Activated CD4-positive, alpha-beta T cell treated with anti-CD3 and anti-CD28 coated beads for 36 hours (primary cell): ENCODE measurements around the gene REG1A. TPM values are rescaled to one million over a fixed set of nuclear protein-coding genes. Genes with fewer than 3 reads are reported as not detected.

Experiments
- ATAC-seq: fragments of 200-7000 bp; cut with Tn5 transposase; one replicate; pipeline ENCODE4 v1.10.0; 2021; ENCODE audit warnings: mild to moderate bottlenecking, moderate library complexity
- CTCF ChIA-PET: fragments of 350-600 bp; sonication (Branson Sonifier 250); formaldehyde crosslinking; loops from one replicate; lab custom pipeline; 2021; ENCODE audit warnings: antibody characterized with exemption; lab: Charles Lee
- POLR2A ChIA-PET: fragments of 350-600 bp; sonication (Branson Sonifier 250); formaldehyde crosslinking; loops from one replicate; lab custom pipeline; 2021; ENCODE audit warnings: antibody characterized with exemption, inconsistent platforms; lab: Charles Lee
- DNase-seq: peaks from one replicate; pipeline ENCODE4 v3.0.0-alpha.2; 2020
- H3K27ac Mint-ChIP-seq: one replicate; pipeline ENCODE4 v1.8.0; 2021; ENCODE audit warnings: mixed read lengths
- H3K27me3 Mint-ChIP-seq: one replicate; pipeline ENCODE4 v1.8.0; 2021; ENCODE audit warnings: mixed read lengths
- H3K36me3 Mint-ChIP-seq: one replicate; pipeline ENCODE4 v1.8.0; 2021; ENCODE audit warnings: low read depth, mixed read lengths
- H3K4me1 Mint-ChIP-seq: one replicate; pipeline ENCODE4 v1.8.0; 2021; ENCODE audit warnings: mixed read lengths
- H3K4me3 Mint-ChIP-seq: one replicate; pipeline ENCODE4 v1.8.0; 2021; ENCODE audit warnings: mild to moderate bottlenecking, moderate library complexity, mixed read lengths
- H3K9me3 Mint-ChIP-seq: one replicate; pipeline ENCODE4 v1.8.0; 2021; ENCODE audit warnings: low read depth, mixed read lengths
- intact Hi-C, 2 experiments: fragments of 100-400 bp; cut with DNase I in 1 of 2; cut with micrococcal nuclease in 1 of 2; formaldehyde crosslinking; loops; one replicate each; pipeline versions ENCODE4 v1.14.2 to v1.15.1; 2022 to 2024; cut with DNase I, micrococcal nuclease
- total RNA-seq, 2 experiments: library from RNA; stranded (reverse); gene quantifications; one replicate each; pipeline ENCODE4 v1.2.3, GENCODE V29; 2021

REG1A gene
- total RNA-seq, 2 experiments from 2014 or later = not detected

- no peak for ATAC-seq
- H3K27ac Mint-ChIP-seq = no peak overlapping the region
These were observed 19.3 kb upstream of the REG1A start for GRCh38 chr2:79101024-79101423.

GRCh38 chr2:79103214-79103613, 17.1 kb upstream of the REG1A start:
- DNase-seq (no peak), ATAC-seq (no peak)
- intact Hi-C loops = no loop called here
- CTCF ChIA-PET = no interaction called here
- Mint-ChIP-seq H3K9me3 (peaks cover 7% of the 10 kb centered on the region), H3K27ac (no peak overlapping the region), H3K4me3 (no peak overlapping the region), H3K27me3 (no peaks in the 10 kb centered on the region), H3K36me3 (no peaks in the 10 kb centered on the region), H3K4me1 (no peaks in the 10 kb centered on the region)
- POLR2A ChIA-PET = no interaction called here

More at GRCh38 chr2:79101024-79101423, 19.3 kb upstream of the REG1A start:
- ChIA-PET CTCF (no interaction called here), POLR2A (no interaction called here)
- intact Hi-C loops = no loop called here
- DNase-seq = no peak
- Mint-ChIP-seq H3K27me3 (no peaks in the 10 kb centered on the region), H3K4me3 (no peak overlapping the region), H3K9me3 (peaks cover 12% of the 10 kb centered on the region), H3K4me1 (no peaks in the 10 kb centered on the region), H3K36me3 (no peaks in the 10 kb centered on the region)

GRCh38 chr2:79105259-79105658, 15.0 kb upstream of the REG1A start:
- Mint-ChIP-seq H3K27me3 (no peaks in the 10 kb centered on the region), H3K36me3 (no peaks in the 10 kb centered on the region), H3K4me1 (no peaks in the 10 kb centered on the region), H3K9me3 (peaks cover 3% of the 10 kb centered on the region), H3K4me3 (no peak overlapping the region), H3K27ac (no peak overlapping the region)
- CTCF ChIA-PET = interaction anchor here (0.7 kb wide), 1 partner anchor 963 kb away, joined by 3 read pairs; no protein-coding TSS in a partner anchor
- no peak for DNase-seq
- intact Hi-C loops = no loop called here
- POLR2A ChIA-PET = no interaction called here
- ATAC-seq = no peak

GRCh38 chr2:79112269-79112668, 8.0 kb upstream of the REG1A start:
- H3K4me3 Mint-ChIP-seq = no peak overlapping the region
- CTCF ChIA-PET = no interaction called here
- intact Hi-C loops = no loop called here
- H3K27ac Mint-ChIP-seq = no peak overlapping the region
- POLR2A ChIA-PET = no interaction called here
- ATAC-seq (no peak), DNase-seq (no peak)
- peaks cover 4% of the 10 kb centered on the region for H3K9me3 Mint-ChIP-seq
- H3K4me1 Mint-ChIP-seq = no peaks in the 10 kb centered on the region
- H3K36me3 Mint-ChIP-seq = no peaks in the 10 kb centered on the region
- H3K27me3 Mint-ChIP-seq = no peaks in the 10 kb centered on the region

GRCh38 chr2:79114797-79115494, 5.3 kb upstream of the REG1A start:
- DNase-seq (no peak), ATAC-seq (no peak)
- CTCF ChIA-PET = no interaction called here
- intact Hi-C loops = no loop called here
- Mint-ChIP-seq H3K9me3 (peaks cover 4% of the 10 kb centered on the region), H3K4me3 (no peak overlapping the region), H3K36me3 (no peaks in the 10 kb centered on the region), H3K27me3 (no peaks in the 10 kb centered on the region), H3K4me1 (no peaks in the 10 kb centered on the region), H3K27ac (no peak overlapping the region)
- POLR2A ChIA-PET = no interaction called here

GRCh38 chr2:79116997-79117928, 3.0 kb upstream of the REG1A start:
- intact Hi-C loops = no loop called here
- Mint-ChIP-seq H3K9me3 (peaks cover 7% of the 10 kb centered on the region), H3K27me3 (no peaks in the 10 kb centered on the region), H3K4me1 (no peaks in the 10 kb centered on the region), H3K4me3 (no peak overlapping the region), H3K27ac (no peak overlapping the region), H3K36me3 (no peaks in the 10 kb centered on the region)
- no peak for ATAC-seq
- ChIA-PET POLR2A (no interaction called here), CTCF (no interaction called here)
- DNase-seq = no peak

GRCh38 chr2:79122676-79123075, 2.4 kb downstream of the REG1A start:
- DNase-seq (no peak), ATAC-seq (no peak)
- Mint-ChIP-seq H3K9me3 (peaks cover 5% of the 10 kb centered on the region), H3K36me3 (no peaks in the 10 kb centered on the region), H3K4me1 (no peaks in the 10 kb centered on the region), H3K27ac (no peak overlapping the region), H3K4me3 (no peak overlapping the region), H3K27me3 (no peaks in the 10 kb centered on the region)
- CTCF ChIA-PET = no interaction called here
- POLR2A ChIA-PET = interaction anchor here (0.6 kb wide), 1 partner anchor 230 kb away, joined by 3 read pairs; no protein-coding TSS in a partner anchor
- intact Hi-C loops = no loop called here

GRCh38 chr2:79124907-79125720, 4.8 kb downstream of the REG1A start:
- no peak for ATAC-seq
- ChIA-PET POLR2A (no interaction called here), CTCF (no interaction called here)
- Mint-ChIP-seq H3K36me3 (no peaks in the 10 kb centered on the region), H3K27me3 (no peaks in the 10 kb centered on the region), H3K4me1 (no peaks in the 10 kb centered on the region), H3K4me3 (no peak overlapping the region), H3K27ac (no peak overlapping the region), H3K9me3 (peaks cover 5% of the 10 kb centered on the region)
- intact Hi-C loops = no loop called here
- no peak for DNase-seq

- ATAC-seq (no peak), DNase-seq (no peak)
- no peak overlapping the region for H3K27ac Mint-ChIP-seq
- ChIA-PET POLR2A (no interaction called here), CTCF (no interaction called here)
- H3K36me3 Mint-ChIP-seq = no peaks in the 10 kb centered on the region
- peaks cover 5% of the 10 kb centered on the region for H3K9me3 Mint-ChIP-seq
- no peaks in the 10 kb centered on the region for H3K4me1 Mint-ChIP-seq
- no peak overlapping the region for H3K4me3 Mint-ChIP-seq
- intact Hi-C loops = no loop called here
- no peaks in the 10 kb centered on the region for H3K27me3 Mint-ChIP-seq
These were observed 5.4 kb downstream of the REG1A start for GRCh38 chr2:79125721-79125985.

GRCh38 chr2:79128406-79128805, 8.1 kb downstream of the REG1A start:
- Mint-ChIP-seq H3K27me3 (no peaks in the 10 kb centered on the region), H3K4me1 (no peaks in the 10 kb centered on the region), H3K36me3 (no peaks in the 10 kb centered on the region), H3K4me3 (no peak overlapping the region), H3K27ac (no peak overlapping the region), H3K9me3 (peaks cover 5% of the 10 kb centered on the region)
- DNase-seq (no peak), ATAC-seq (no peak)
- ChIA-PET POLR2A (no interaction called here), CTCF (no interaction called here)
- intact Hi-C loops = no loop called here

- DNase-seq (no peak), ATAC-seq (no peak)
- H3K27me3 Mint-ChIP-seq = no peaks in the 10 kb centered on the region
- H3K9me3 Mint-ChIP-seq = peaks cover 5% of the 10 kb centered on the region
- no peak overlapping the region for H3K27ac Mint-ChIP-seq
- ChIA-PET POLR2A (no interaction called here), CTCF (no interaction called here)
- no peak overlapping the region for H3K4me3 Mint-ChIP-seq
- intact Hi-C loops = no loop called here
- no peaks in the 10 kb centered on the region for H3K4me1 Mint-ChIP-seq
- no peaks in the 10 kb centered on the region for H3K36me3 Mint-ChIP-seq
These were observed 9.0 kb downstream of the REG1A start for GRCh38 chr2:79129260-79129659.
